Measurements from ENCODE around the gene GP1BA.

Gene GP1BA

DNA sequence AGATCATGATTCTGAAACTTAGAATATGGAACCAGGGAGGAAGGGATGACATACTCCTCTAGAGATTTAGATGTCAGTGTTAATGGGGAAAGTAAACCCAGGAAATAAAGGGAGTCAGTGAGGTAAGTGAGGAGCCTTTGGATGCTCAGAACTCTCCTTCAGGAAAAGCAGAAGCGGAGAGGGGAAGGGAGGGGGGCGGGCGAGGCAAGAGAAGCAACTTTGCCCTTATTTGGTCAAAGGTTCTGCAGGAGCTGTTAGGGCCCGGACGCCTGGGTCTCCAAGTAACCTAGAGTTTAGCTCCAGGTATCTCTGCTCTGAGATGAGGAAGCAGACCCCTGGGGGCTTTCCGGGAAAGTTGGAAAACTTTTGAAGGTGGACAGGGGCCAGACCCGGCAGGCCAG is 14.9 kb downstream of the GP1BA start:
- Histone ChIP-seq H3K27me3 (ENCODE audit: insufficient read depth, low read length) (no peaks in the 10 kb centered on the region), H3K9me3 (ENCODE audit: insufficient read depth, low read depth, low read length) (no peaks in the 10 kb centered on the region), H3K4me3 (ENCODE audit: low read length) (peak overlapping the region; percentile 99), H3K9ac (ENCODE audit: low read depth, low read length) (peak overlapping the region; percentile 74), H3K36me3 (ENCODE audit: insufficient read depth, low read length) (peaks cover 54% of the 10 kb centered on the region), H3K27ac (ENCODE audit: low read depth, low read length) (peak overlapping the region; percentile 100), H3K4me1 (ENCODE audit: insufficient read depth, low read length) (peaks cover 32% of the 10 kb centered on the region)
- 3% methylated on average over 7 of the region's 7 CpGs for WGBS

GRCh38 chr17:4947411-4948165 is 15.5 kb downstream of the GP1BA start:
- under 1% methylated on average over 48 of the region's 56 CpGs for WGBS

GRCh38 chr17:4948166-4948930 is 16.3 kb downstream of the GP1BA start, which contains the start of gene PFN1:
Gene PFN1 (minus strand): TSS chr17:4948530. CDS start chr17:4948394, 136 bp downstream.
- WGBS = under 1% methylated on average over 55 of the region's 59 CpGs
- H3K36me3 ChIP-seq (ENCODE audit: insufficient read depth, low read length) = peaks cover 41% of the 10 kb centered on the region
- H3K27ac ChIP-seq (ENCODE audit: low read depth, low read length) = peak within 1 kb of the TSS; percentile 100
- H3K4me1 ChIP-seq (ENCODE audit: insufficient read depth, low read length) = peaks cover 32% of the 10 kb centered on the region
- peak within 1 kb of the TSS; percentile 99 for H3K4me3 ChIP-seq (ENCODE audit: low read length)
- H3K9ac ChIP-seq (ENCODE audit: low read depth, low read length) = peak within 1 kb of the TSS; percentile 99
- H3K27me3 ChIP-seq (ENCODE audit: insufficient read depth, low read length) = no peaks in the 10 kb centered on the region
- H3K9me3 ChIP-seq (ENCODE audit: insufficient read depth, low read depth, low read length) = no peaks in the 10 kb centered on the region

More at GRCh38 chr17:4947411-4948165, 15.5 kb downstream of the GP1BA start:
- Histone ChIP-seq H3K36me3 (ENCODE audit: insufficient read depth, low read length) (peaks cover 49% of the 10 kb centered on the region), H3K27me3 (ENCODE audit: insufficient read depth, low read length) (no peaks in the 10 kb centered on the region), H3K4me3 (ENCODE audit: low read length) (peak overlapping the region; percentile 99), H3K27ac (ENCODE audit: low read depth, low read length) (peak overlapping the region; percentile 100), H3K4me1 (ENCODE audit: insufficient read depth, low read length) (peaks cover 32% of the 10 kb centered on the region), H3K9me3 (ENCODE audit: insufficient read depth, low read depth, low read length) (no peaks in the 10 kb centered on the region), H3K9ac (ENCODE audit: low read depth, low read length) (peak overlapping the region; percentile 99)

DNA sequence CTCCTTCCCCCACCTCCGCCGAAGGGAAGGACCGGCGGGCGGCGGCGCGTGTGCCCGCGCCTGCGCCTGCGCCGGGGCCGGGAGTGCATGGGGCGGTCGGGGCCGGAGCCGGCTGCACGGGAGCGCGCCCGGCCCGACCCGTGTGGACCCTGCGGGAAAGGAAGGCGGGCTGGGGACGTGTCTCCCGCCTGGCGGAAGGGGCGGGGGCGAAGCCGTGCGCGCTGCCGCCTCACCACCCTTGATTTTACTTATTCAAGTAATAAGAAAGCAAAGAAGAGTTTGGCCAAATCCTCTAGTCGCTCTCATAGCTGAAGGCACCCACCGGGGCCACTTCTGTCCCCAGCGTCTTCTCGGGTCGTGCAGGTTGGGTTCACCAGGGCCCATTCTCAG is 16.8 kb downstream of the GP1BA start:
- peak overlapping the region; percentile 99 for H3K4me3 ChIP-seq (ENCODE audit: low read length)
- WGBS = under 1% methylated on average over 40 of the region's 40 CpGs

GRCh38 chr17:4949321-4950074 is 17.4 kb downstream of the GP1BA start:
- WGBS = under 1% methylated on average over 73 of the region's 75 CpGs
- H3K9ac ChIP-seq (ENCODE audit: low read depth, low read length) = peak overlapping the region; percentile 99
- H3K27ac ChIP-seq (ENCODE audit: low read depth, low read length) = peak overlapping the region; percentile 100
- peak overlapping the region; percentile 99 for H3K4me3 ChIP-seq (ENCODE audit: low read length)
- peaks cover 30% of the 10 kb centered on the region for H3K36me3 ChIP-seq (ENCODE audit: insufficient read depth, low read length)
- peaks cover 32% of the 10 kb centered on the region for H3K4me1 ChIP-seq (ENCODE audit: insufficient read depth, low read length)
- H3K27me3 ChIP-seq (ENCODE audit: insufficient read depth, low read length) = no peaks in the 10 kb centered on the region
- no peaks in the 10 kb centered on the region for H3K9me3 ChIP-seq (ENCODE audit: insufficient read depth, low read depth, low read length)

More for the DNA sequence above, 16.8 kb downstream of the GP1BA start:
- Histone ChIP-seq H3K4me1 (ENCODE audit: insufficient read depth, low read length) (peaks cover 32% of the 10 kb centered on the region), H3K27ac (ENCODE audit: low read depth, low read length) (peak overlapping the region; percentile 100), H3K36me3 (ENCODE audit: insufficient read depth, low read length) (peaks cover 35% of the 10 kb centered on the region), H3K9ac (ENCODE audit: low read depth, low read length) (peak overlapping the region; percentile 99), H3K27me3 (ENCODE audit: insufficient read depth, low read length) (no peaks in the 10 kb centered on the region), H3K9me3 (ENCODE audit: insufficient read depth, low read depth, low read length) (no peaks in the 10 kb centered on the region)

DNA sequence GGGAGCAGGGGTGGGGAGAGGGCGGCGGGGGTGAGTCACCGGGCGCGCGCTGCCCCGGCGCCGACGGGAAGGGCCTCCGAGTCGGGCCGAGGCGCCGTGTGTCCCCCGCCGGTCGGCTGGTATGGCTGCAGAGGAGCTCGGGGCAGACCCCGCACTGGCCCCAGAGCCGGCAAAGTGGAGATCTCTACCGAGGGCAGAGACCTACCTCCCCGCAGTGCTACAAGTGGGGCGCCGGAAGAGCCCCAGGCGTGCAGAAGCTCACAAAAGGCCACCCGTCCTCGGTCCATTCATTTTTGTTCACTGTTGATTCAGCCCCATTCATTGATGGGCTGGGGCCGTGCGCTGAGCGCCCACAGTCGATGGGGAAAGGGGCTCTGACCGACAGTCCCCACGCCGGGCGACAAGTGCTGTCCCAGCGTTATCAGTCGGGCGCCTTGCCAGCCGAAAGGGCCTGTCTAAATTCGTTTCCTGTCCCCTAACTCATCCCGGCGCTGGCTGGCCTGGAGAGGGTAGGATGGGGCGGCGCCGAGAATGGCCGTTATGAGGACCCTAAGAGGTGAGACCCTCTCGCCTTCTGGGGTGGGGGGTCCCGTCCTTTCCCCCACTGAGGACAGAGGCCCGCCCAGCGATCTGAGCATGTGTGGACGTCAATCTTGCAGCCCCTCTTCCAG is 18.1 kb downstream of the GP1BA start:
- Histone ChIP-seq H3K27ac (ENCODE audit: low read depth, low read length) (peak overlapping the region; percentile 100), H3K9ac (ENCODE audit: low read depth, low read length) (peak overlapping the region; percentile 90), H3K36me3 (ENCODE audit: insufficient read depth, low read length) (peaks cover 23% of the 10 kb centered on the region), H3K9me3 (ENCODE audit: insufficient read depth, low read depth, low read length) (no peaks in the 10 kb centered on the region), H3K27me3 (ENCODE audit: insufficient read depth, low read length) (no peaks in the 10 kb centered on the region), H3K4me1 (ENCODE audit: insufficient read depth, low read length) (peaks cover 27% of the 10 kb centered on the region), H3K4me3 (ENCODE audit: low read length) (peak overlapping the region; percentile 76)
- under 1% methylated on average over 52 of the region's 52 CpGs for WGBS

DNA sequence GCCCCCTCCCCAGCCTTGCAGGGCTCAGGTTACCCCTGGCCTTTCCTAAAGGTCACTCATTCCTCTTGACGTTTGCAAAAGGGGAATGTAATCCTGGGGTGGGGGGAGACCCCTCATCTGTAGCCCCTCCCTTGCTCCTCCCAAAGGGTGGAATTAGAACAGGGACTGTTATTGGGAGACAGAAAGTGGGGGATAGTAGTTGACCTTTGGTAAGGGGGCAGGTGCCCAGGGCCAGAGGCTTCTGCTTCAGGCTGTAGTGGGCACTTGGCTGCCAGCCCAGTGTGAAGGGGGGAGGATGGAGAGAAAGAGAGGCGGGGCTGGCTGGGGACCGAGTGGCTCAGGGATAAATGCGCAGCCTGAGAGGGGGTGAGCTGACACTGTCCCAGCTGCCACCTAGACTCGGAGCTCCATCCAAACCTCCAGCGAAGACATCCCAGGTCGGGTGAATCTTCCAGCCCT is 18.7 kb downstream of the GP1BA start, which contains the start of gene ENO3:
ENO3 (plus strand) TSS at position 374 of the 459 bp plus-strand sequence. CDS start 711 bp downstream, outside the sequence.
- H3K36me3 ChIP-seq (ENCODE audit: insufficient read depth, low read length) = peaks cover 17% of the 10 kb centered on the region
- peak within 1 kb of the TSS; percentile 90 for H3K9ac ChIP-seq (ENCODE audit: low read depth, low read length)
- no peaks in the 10 kb centered on the region for H3K27me3 ChIP-seq (ENCODE audit: insufficient read depth, low read length)
- H3K27ac ChIP-seq (ENCODE audit: low read depth, low read length) = peak within 1 kb of the TSS; percentile 100
- no peaks in the 10 kb centered on the region for H3K9me3 ChIP-seq (ENCODE audit: insufficient read depth, low read depth, low read length)
- H3K4me3 ChIP-seq (ENCODE audit: low read length) = peak within 1 kb of the TSS; percentile 76
- 31% methylated on average over 7 of the region's 7 CpGs for WGBS
- H3K4me1 ChIP-seq (ENCODE audit: insufficient read depth, low read length) = peaks cover 22% of the 10 kb centered on the region

DNA sequence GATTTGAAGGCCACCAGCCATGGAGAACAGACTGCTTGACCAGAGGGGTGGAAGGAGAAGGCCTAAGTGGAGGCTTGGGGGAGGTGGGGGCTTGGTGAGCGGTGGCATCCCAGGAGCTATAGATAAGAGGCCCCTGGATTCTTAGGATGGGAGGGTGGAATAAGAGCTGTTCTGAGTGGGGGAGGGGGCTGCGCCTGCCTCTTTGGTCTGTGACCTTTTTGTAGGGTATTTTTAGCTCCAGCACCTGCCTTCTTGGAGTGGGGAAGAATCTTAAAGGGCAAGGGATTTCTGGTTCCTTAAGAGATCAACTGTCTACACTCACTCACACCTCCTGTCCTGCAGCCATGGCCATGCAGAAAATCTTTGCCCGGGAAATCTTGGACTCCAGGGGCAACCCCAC is 19.4 kb downstream of the GP1BA start:
- WGBS = 63% methylated on average over 3 of the region's 3 CpGs
- H3K9ac ChIP-seq (ENCODE audit: low read depth, low read length) = no peak overlapping the region; the same call in 1 of the 2 replicates
- H3K4me1 ChIP-seq (ENCODE audit: insufficient read depth, low read length) = peaks cover 16% of the 10 kb centered on the region
- H3K9me3 ChIP-seq (ENCODE audit: insufficient read depth, low read depth, low read length) = no peaks in the 10 kb centered on the region
- no peaks in the 10 kb centered on the region for H3K27me3 ChIP-seq (ENCODE audit: insufficient read depth, low read length)
- H3K27ac ChIP-seq (ENCODE audit: low read depth, low read length) = no peak overlapping the region
- peaks cover 10% of the 10 kb centered on the region for H3K36me3 ChIP-seq (ENCODE audit: insufficient read depth, low read length)
- H3K4me3 ChIP-seq (ENCODE audit: low read length) = peak overlapping the region; percentile 76

GRCh38 chr17:4953451-4953961 is 21.4 kb downstream of the GP1BA start:
- Histone ChIP-seq H3K36me3 (ENCODE audit: insufficient read depth, low read length) (no peaks in the 10 kb centered on the region), H3K4me1 (ENCODE audit: insufficient read depth, low read length) (peaks cover 13% of the 10 kb centered on the region), H3K9ac (ENCODE audit: low read depth, low read length) (no peak overlapping the region), H3K27ac (ENCODE audit: low read depth, low read length) (no peak overlapping the region), H3K4me3 (ENCODE audit: low read length) (no peak overlapping the region), H3K9me3 (ENCODE audit: insufficient read depth, low read depth, low read length) (no peaks in the 10 kb centered on the region), H3K27me3 (ENCODE audit: insufficient read depth, low read length) (no peaks in the 10 kb centered on the region)
- WGBS = 90% methylated on average over 14 of the region's 14 CpGs

- H3K4me1 ChIP-seq (ENCODE audit: insufficient read depth, low read length) = peaks cover 13% of the 10 kb centered on the region
- H3K4me3 ChIP-seq (ENCODE audit: low read length) = no peak overlapping the region
- no peaks in the 10 kb centered on the region for H3K9me3 ChIP-seq (ENCODE audit: insufficient read depth, low read depth, low read length)
- H3K27ac ChIP-seq (ENCODE audit: low read depth, low read length) = no peak overlapping the region
- H3K9ac ChIP-seq (ENCODE audit: low read depth, low read length) = no peak overlapping the region
- 96% methylated on average over 8 of the region's 8 CpGs for WGBS
- no peaks in the 10 kb centered on the region for H3K27me3 ChIP-seq (ENCODE audit: insufficient read depth, low read length)
- H3K36me3 ChIP-seq (ENCODE audit: insufficient read depth, low read length) = peaks cover 12% of the 10 kb centered on the region
These were observed 23.0 kb downstream of the GP1BA start for GRCh38 chr17:4955091-4955490.

Measured in HUES64 (cell line).